Stimulated activated CD8-positive, alpha-beta memory T cell treated with anti-CD3 and anti-CD28 coated beads, Interleukin-12 subunit alpha, Interleukin-12 subunit beta, amount 100 ng/mL, for 1 hour (primary cell): ENCODE data around the gene ARAF.

Source experiments
- DNase-seq: peaks from one replicate; pipeline ENCODE4 v3.0.0-alpha.2; 2020; ENCODE audit warnings: low read depth

The ARAF gene

DNA sequence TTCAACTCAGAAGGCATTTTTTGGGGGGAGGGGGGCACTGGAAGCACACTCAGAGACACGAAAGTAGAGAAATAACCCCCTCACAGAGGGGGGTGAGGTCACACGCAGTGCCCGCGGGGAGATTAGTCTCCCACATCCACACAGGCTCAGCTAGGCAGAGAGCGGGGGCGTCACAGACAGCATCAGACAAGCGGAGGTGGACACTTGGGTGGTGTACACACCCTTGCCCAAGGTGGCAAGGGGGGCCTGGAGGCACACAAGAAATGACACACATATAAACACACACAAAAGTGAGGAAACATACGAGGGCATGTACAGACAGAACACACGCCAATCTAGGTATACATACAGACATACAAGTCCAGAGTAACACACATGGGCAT lies 59.3 kb downstream of the ARAF start:
- DNase-seq, result no peak
